ENCODE measurements around the gene PNPLA5. TPM values are rescaled to one million over a fixed set of nuclear protein-coding genes. Genes with fewer than 3 reads are reported as not detected.

The PNPLA5 gene
- total RNA-seq, 1 donor from 2014 or later, result not detected

GRCh38 chr22:43838571-43839307 lies 53.1 kb downstream of the PNPLA5 start:
- DNase-seq (ENCODE audit: low read depth in 2 of 2), result no peak

GRCh38 chr22:43838161-43838560 lies 53.7 kb downstream of the PNPLA5 start:
- no peak for DNase-seq (ENCODE audit: low read depth in 2 of 2)

DNA sequence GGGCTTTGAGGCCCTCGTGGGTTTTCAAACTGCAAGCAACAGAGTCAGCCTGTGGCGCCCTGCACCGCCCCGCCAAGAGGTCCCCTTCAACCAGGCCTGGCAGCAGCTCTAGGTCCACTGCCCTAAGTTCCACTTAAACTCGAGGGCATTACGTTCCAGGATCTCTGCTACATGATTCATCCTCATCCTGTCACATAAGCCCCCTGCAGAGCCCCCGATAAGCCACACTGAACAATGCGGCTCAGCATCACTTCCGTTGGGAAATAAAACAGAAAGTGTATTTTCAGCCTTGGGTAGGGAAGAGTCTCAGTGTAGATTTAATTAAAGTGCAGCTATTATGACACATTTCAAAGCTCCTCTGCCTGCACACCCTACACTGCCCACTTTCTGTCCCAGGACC lies 54.1 kb downstream of the PNPLA5 start:
- DNase-seq (ENCODE audit: low read depth in 2 of 2), result peak in 1 of 2 donors; percentile 54

- no peak for DNase-seq (ENCODE audit: low read depth in 2 of 2)
Observed at GRCh38 chr22:43835736-43836135, 56.1 kb downstream of the PNPLA5 start.

- no peak for DNase-seq (ENCODE audit: low read depth in 2 of 2)
Observed at GRCh38 chr22:43835166-43835565, 56.6 kb downstream of the PNPLA5 start.

DNA sequence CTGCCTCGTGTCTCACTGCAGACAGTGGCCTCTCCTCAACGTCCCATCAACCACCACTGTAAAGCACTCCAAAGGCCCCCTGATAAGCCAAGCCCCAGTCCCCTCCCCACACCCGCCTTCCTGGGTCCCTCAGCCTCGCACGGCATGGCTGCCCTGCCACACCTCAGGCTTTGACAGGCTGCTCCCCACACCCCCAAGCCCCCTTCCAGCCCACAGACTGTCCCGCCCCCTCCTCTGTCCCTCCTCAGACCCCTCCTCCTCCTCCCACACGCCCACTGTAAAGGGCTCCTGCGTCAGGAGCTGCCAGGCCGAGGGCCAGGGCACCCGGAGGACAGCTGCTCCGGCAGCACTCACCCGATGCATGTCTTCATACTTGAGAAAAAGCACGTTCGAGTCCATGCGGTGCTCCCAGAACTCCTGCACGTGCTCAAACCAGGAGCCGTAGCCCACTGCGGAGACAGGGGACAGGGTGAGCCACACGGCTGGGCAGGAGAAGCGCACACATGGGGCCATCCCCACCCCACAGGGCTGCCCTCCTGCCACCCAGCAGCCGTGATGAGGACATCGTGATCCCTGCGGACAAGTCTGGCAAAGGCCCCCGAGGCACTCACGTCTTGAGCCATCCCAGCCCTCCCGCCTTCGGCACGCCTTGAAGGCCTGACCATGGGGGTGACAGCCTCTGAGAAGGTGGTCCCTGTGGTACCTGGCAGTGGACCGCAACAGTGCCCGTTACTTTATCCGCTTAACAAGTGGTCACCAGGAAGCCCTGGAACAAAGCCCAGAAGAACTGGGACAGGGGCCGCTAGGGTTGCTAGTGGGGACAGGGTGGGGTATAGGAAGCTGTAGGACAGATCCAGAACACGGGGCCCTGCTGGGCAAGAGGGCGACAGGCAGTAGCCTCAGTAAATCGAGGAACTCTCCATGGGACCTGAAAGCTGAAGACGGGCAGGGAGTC lies 58.2 kb downstream of the PNPLA5 start:
- DNase-seq (ENCODE audit: low read depth in 2 of 2), result no peak

DNA sequence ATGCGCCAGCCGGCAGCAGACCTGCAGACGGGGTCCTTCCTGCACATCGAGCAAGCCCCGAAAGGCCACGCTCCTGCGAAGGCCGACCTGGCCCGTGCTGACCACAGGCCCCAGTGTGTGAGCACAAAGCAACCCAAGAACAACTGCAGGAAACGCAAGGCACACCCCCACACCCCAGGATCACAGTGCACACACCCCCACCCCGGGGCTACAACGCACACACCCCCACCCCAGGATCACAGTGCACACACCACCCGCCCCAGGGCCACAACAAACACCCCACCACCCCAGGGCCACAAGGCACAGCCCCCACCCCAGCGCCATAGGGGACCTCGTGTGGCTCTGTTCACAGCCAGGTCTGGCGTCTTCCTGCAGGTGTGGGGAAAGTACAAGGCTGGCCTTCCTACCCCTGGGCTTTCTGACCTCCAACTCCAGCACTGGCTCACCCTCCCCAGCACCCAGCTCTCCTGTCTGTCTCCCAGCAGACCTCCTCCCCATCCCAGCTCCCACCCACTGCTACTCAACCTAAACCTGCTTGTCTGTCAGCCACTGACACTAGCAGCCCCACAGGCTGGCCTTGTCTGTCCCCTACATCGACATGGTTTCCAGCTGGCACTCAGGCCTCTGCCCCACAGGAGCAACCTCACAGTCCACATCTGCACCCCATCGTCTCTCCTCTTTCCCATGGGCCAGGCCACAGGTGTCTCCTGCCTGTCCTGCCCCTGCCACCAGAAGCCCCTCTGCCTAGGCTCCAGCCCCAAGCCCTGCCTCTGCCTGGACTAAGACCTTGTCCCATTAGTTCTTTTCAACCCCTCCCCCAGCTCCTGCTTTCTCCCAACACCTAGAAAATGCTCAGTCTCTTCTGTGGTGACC lies 59.2 kb downstream of the PNPLA5 start:
- no peak for DNase-seq (ENCODE audit: low read depth in 2 of 2)

DNA sequence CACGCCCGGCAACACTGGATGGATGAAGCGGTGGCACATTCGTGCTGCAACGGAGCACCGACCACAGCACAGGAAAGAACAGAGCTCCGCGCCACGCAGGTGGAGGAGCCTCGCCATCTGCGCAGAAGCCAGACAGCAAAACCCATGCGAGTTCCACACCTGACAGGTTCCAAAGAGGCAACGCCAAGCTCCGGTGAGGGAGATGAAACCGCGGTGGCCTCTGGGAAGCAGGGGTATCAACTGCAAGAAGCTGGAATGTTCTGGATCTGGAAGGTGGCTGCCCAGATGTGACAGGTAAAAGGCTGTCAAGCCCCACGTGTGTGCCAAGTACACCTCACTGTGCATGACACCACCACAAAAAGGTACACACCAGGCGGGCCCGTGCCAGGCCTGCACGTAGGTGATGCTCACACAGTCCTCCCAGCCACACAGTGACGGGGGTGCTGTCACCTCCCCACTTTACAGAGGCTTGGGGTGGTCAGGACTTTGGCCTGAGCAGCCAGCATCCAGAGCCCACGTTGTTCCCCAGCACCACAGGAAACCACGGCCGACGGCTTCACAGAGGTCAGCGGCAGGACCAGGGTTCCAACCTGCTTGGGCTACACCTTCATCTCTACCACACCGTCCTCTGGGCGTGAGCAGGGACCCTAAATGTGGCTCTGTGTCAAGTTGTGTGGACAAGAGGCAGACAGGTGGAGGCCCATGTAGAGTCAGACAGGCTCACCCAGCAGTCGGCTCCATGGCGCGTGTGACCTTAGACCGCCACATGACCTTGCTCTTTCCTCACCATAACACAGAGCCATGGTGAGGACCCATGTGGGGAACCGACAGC lies 60.0 kb downstream of the PNPLA5 start:
- DNase-seq (ENCODE audit: low read depth in 2 of 2), result no peak

GRCh38 chr22:43830931-43831560 lies 60.8 kb downstream of the PNPLA5 start:
- DNase-seq (ENCODE audit: low read depth in 2 of 2), result no peak

GRCh38 chr22:43829904-43830851 lies 61.6 kb downstream of the PNPLA5 start:
- no peak for DNase-seq (ENCODE audit: low read depth in 2 of 2)

Other genes with a start within 250 kb of the PNPLA5 start
- gene EFCAB6, start 79.7 kb downstream of the PNPLA5 start, total RNA-seq, result 0.20 and 0.22 TPM in 2 replicates
- 0.22 TPM in 1 of 2 replicates, not detected in the other for gene SULT4A1, start 29.5 kb downstream of the PNPLA5 start, total RNA-seq
- gene PNPLA3, start 31.8 kb upstream of the PNPLA5 start, total RNA-seq, result 0.60 and 1.1 TPM in 2 replicates
- 32.7 and 38.1 TPM in 2 replicates for gene SAMM50, start 63.4 kb upstream of the PNPLA5 start, total RNA-seq
- 20.8 and 25.3 TPM in 2 replicates for gene PARVB, start 132.3 kb upstream of the PNPLA5 start, total RNA-seq